HG02623 (cell line): ENCODE data around the gene PSKH1.

Experiments
- ATAC-seq: cut with Tn5 transposase; IDR thresholded peaks from one replicate; pipeline ENCODE4 v1.9.1; 2021; ENCODE audit warnings: moderate library complexity; ENCODE audit not compliant: unreplicated experiment

Gene PSKH1

DNA sequence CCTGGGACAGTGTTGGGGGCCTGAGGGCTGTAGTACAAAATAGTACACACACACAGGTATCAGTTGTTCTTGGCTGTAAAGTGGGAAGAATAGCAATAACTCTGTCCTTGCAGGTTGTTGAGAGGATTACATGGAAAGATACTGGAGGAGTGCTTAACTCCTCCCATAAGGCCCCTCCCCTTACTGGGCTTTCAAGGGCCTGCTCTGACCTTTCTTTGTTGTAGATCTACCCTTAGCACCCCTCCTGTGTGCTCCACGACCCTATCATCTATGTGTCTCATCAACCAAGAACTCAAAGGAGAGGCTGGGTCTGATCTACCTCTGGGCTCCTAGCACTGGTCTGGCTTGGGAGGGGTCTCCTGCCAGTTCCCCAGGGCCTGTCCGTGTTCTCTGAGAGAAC lies 28.5 kb upstream of the PSKH1 start:
- no peak for ATAC-seq

DNA sequence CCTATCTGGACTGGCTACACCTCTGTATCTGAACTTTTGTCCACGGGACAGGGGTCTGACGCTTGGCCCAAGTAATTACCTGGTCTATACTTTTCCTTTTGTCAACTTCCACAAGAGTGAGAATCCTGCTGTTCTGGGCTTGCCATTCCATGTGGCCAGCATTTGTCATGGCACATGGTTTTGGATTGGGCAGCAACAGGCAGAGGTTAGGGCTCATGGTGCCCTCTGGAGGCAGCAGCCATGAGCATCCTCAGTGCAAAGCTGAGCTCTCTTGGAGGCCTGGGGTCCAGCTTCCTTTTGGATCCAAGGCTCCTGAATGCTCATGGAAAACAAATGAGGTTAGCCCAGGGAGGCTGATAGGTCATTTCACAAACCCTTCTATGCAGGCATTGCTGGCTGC lies 27.7 kb upstream of the PSKH1 start:
- no peak for ATAC-seq

GRCh38 chr16:67868290-67868689 lies 24.8 kb upstream of the PSKH1 start:
- ATAC-seq, result no peak

GRCh38 chr16:67869653-67870052 lies 23.4 kb upstream of the PSKH1 start:
- ATAC-seq, result no peak

DNA sequence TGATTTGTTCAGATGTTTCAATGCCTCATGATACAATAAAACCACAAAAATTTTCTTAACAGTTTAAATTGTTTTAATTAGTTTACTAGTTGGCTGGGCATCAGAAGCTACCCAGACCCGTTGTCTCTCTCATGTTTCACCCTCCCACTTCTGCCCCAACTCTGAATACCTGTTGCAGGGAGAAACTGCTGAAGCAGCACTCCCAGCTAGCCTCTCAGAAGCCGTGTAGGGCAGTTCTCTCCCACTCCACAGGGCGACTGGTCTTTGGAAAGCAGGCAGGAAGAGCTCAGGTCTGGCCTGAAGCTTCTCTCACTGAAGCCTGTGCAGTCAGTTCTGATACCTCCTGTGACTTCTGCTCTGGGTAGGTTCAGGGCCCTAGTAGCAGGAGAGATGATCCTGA lies 21.8 kb upstream of the PSKH1 start:
- ATAC-seq, result no peak

GRCh38 chr16:67872131-67872630 lies 20.9 kb upstream of the PSKH1 start:
- ATAC-seq, result no peak

DNA sequence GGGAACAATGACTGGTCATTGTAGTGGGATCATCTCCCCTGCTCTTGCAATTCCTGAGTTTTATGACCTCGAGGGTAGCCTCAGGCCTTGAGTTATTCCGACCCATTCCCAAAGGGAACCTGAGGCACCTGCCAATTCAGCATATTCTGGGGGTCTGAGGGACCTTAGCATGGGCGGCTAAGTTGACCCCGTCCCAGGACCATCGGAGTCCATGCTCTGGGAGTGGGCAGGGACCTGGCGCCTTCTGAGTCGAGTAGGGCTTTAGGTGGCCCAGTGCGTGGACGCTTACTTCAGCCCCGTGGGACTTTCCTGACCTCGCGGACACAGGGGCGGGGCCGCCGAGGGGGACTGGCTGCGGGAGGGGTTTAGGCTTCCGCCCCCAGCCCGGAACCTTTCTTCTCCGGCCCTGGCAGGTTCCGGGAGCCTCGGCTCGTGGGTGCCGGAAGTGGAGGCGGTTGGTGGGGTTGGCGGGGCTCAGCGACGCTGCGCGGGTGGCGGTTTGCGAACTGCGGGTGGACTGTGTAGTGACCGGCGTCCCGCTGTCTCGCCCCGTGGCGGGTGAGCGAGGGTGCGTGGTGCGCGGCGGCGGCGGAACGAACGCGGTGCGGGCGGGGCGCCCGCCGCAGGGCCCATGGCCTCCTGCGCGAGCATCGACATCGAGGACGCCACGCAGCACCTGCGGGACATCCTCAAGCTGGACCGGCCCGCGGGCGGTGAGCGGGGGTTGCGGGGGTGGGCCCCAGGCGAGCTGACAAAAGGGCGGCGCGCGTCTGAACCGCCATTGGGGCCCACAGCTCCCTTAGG lies 20.2 kb upstream of the PSKH1 start, which contains the start of gene EDC4:
Gene EDC4, plus strand, starts transcription at position 422 of the 804 bp plus-strand sequence. Its CDS starts 210 bp downstream, at position 632.
- peak; percentile 58 for ATAC-seq

DNA sequence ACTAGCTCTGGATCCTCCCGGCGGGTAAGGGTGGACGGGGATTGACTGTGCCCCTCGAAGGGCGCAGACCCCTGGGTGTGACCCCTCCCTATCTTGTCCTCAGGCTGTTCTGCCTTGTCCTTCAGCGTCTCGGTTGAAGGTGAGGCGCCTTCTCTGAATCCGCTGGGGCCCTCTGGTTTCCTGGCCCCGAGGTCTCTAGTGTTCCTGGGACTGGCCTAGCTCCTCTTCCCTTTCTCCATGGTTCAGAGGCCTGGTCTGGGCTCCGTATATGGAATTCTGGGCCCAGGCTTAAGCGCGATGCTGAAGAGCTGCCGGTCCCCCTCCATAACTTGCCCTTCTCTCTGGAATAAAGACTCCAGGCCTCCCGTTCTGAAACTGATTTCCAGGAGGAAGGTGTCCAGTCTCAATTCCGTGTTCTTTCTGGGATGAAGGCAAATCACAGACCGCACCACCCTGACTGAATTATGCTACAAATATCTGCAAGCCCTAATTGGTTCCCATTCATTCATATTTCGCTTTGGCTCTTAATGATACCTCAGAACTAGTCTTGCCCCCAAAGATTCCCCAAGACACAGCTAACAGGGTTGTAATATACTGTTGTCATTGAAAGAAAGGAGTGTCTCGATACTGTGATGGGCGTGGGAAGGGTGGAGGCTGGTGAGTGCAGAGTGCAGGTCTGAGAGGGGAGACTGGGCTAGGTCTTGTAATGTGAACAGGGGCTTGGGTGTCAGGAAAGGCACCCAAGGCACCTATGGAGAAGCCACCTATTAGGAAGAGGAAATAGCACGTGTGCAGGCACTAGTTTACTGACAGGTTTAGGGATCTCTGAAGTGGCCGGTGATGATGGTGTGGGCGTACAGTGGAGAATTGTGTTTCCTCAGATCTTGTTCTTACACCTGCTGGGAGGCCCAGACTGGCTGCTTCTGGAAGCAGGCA lies 19.4 kb upstream of the PSKH1 start:
- ATAC-seq, result no peak

DNA sequence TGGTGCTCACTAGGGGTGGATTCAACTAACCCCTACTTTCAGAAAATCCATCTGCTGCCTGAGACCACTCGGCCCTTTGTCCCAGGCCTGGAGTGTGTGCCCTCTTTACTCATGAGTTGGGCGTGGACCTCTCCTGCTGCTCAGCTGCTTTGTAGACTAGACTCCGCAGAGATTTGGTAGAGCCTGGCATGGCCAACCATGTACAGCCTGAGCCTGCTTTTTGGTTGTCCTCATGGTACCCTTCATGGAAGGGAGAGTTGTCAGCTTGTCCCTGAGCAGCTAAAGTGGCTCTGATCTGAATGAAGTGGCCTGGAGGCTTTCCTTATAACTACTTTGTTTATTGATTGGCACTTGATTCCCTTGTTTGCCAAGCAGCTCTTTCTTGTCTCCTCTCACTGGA lies 18.7 kb upstream of the PSKH1 start:
- no peak for ATAC-seq

GRCh38 chr16:67877064-67877463 lies 16.0 kb upstream of the PSKH1 start:
- no peak for ATAC-seq

- ATAC-seq, result no peak
Measured at GRCh38 chr16:67878232-67878631, 14.8 kb upstream of the PSKH1 start.

DNA sequence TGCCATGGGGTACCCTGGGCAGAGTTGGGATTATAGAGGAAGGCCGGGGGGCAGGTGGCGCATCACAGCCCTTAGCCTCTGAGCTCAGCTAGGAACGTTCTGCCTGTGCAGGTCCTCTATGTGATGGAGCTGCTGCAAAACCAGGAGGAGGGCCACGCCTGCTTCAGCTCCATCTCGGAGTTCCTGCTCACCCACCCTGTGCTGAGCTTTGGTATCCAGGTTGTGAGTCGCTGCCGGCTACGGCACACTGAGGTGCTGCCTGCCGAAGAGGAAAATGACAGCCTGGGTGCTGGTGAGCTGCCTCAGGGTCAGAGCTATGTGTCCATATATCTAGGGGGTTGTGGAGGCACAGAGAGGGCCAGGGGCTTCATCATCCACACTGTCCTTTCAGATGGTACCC lies 14.2 kb upstream of the PSKH1 start:
- ATAC-seq, result no peak

DNA sequence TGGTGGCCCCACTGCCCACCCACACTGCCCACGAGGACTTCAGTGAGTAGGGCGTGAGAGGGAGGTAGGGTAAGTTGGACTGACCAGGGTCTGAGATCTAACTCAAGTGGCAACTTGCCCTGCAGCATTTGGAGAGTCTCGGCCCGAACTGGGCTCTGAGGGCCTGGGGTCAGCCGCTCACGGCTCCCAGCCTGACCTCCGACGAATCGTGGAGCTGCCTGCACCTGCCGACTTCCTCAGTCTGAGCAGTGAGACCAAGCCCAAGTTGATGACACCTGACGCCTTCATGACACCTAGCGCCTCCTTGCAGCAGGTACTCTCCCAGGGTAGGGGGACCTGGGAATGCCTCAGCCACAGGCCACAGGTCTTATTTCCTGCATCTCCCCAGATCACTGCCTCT lies 13.6 kb upstream of the PSKH1 start:
- no peak for ATAC-seq

DNA sequence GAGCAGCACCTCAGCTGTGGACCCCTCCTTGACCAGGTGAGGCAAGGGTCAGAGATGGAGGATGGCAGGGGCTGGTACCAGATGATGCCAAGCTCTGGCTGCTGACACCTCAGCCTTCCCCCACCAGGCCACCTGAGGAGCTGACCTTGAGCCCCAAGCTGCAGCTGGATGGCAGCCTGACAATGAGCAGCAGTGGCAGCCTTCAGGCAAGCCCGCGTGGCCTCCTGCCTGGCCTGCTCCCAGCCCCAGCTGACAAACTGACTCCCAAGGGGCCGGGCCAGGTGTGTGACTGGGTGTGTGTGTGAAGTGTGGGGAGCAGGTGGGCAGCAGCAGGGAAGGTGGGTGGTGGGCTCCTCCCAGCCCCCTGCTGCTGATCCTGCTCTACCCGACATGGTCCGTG lies 13.1 kb upstream of the PSKH1 start:
- no peak for ATAC-seq

GRCh38 chr16:67880584-67880983 lies 12.5 kb upstream of the PSKH1 start:
- ATAC-seq, result no peak

GRCh38 chr16:67881621-67882161 lies 11.4 kb upstream of the PSKH1 start:
- ATAC-seq, result no peak

DNA sequence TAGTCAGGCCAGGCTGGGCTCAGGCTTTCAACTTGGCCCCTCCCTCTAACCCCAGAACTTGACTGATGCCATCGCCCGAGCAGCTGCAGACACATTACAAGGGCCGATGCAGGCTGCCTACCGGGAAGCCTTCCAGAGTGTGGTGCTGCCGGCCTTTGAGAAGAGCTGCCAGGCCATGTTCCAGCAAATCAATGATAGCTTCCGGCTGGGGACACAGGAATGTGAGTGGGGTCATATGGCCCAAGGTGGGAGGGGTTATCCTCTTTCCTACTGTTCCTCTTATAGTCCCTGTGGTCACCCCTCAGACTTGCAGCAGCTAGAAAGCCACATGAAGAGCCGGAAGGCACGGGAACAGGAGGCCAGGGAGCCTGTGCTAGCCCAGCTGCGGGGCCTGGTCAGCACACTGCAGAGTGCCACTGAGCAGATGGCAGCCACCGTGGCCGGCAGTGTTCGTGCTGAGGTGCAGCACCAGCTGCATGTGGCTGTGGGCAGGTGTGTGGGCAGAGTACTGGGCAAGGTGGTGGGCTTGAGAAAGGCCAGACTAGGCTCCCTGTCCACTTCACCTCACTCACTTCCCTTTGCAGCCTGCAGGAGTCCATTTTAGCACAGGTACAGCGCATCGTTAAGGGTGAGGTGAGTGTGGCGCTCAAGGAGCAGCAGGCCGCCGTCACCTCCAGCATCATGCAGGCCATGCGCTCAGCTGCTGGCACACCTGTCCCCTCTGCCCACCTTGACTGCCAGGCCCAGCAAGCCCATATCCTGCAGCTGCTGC lies 10.5 kb upstream of the PSKH1 start:
- ATAC-seq, result no peak

DNA sequence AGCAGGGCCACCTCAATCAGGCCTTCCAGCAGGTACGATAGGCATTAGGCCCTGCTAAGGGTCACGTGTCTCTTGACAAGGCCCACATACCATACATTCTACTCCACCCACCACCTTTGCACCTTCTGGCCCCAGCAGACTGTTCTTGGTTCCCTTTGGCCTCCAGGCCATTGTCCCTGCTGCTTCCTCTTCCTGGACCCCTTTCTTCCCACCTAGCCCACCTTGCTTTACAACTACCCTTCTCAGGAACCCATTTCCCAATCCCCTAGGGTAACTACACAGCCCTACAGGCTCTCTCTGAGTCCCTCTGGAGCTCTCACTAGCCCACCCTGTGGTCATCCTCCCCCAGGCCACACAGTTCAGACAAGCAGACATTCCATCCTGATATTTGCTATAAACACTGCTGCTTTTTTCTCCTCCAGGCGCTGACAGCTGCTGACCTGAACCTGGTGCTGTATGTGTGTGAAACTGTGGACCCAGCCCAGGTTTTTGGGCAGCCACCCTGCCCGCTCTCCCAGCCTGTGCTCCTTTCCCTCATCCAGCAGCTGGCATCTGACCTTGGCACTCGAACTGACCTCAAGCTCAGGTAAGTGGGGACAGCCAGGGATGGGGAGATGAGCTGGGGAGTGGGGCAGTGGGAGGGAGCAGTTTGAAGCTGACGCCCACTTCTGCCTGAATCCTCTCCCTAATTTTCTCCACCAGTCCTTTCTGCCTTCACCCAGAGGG lies 9.7 kb upstream of the PSKH1 start:
- ATAC-seq, result no peak

DNA sequence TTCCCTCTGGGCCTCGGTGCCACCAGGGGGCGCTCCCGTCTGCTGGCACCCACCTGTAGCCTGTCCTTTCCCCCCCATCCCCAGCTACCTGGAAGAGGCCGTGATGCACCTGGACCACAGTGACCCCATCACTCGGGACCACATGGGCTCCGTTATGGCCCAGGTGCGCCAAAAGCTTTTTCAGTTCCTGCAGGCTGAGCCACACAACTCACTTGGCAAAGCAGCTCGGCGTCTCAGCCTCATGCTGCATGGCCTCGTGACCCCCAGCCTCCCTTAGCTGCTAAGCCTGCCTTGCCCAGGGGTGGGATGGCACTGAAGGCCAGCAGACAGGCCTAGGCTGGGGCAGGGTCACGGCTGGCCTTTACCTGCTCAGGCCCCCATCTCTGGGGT lies 9.2 kb upstream of the PSKH1 start:
- no peak for ATAC-seq

GRCh38 chr16:67884684-67885083 lies 8.4 kb upstream of the PSKH1 start, which contains the start of gene NRN1L:
Gene NRN1L (plus strand): TSS chr16:67884885. CDS start chr16:67884904, 19 bp downstream.
- ATAC-seq, result no peak
